GM12875 (cell line): ENCODE results near the gene GRIK5.

Source experiments
- H3K4me3 ChIP-seq: one replicate; pipeline ENCODE4 v1.5.1; 2011; ENCODE audit warnings: low read depth, low read length, control low read depth
- TF ChIP-seq, protein P1 (sequence below): IDR thresholded peaks from 2 replicates; pipeline ENCODE4 v1.5.1; 2011; ENCODE audit warnings: low read depth, mild to moderate bottlenecking, control low read depth, inconsistent platforms, low read length, moderate library complexity, borderline replicate concordance; ENCODE audit not compliant: insufficient read depth

GRIK5 gene

DNA sequence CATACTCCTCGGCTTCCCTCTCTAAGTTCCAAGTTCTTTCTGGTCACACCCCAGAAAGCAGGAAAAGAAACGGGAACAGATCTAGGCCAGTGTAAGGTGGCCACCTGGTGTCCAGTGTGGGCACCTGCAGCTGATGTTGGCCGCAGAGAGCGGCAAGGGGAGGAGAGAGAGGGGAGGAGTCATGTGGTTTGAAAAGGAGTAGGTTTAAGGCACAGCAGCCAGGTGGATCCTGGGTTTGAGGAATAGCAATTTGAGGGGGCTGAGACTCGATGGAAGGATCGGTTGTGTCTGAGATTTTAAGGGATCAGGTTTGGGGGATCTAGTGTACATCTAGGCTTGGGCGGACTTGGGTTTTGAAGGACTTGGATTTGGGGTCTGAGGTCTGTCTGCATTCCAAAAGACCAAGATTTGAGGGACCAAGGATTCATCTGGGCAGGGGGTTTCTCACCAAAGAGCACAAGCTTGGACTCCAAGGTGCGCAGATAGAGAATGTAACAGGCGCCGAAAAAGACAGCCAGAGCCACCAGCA lies 112.1 kb downstream of the GRIK5 start:
- TF ChIP-seq, protein P1, sequence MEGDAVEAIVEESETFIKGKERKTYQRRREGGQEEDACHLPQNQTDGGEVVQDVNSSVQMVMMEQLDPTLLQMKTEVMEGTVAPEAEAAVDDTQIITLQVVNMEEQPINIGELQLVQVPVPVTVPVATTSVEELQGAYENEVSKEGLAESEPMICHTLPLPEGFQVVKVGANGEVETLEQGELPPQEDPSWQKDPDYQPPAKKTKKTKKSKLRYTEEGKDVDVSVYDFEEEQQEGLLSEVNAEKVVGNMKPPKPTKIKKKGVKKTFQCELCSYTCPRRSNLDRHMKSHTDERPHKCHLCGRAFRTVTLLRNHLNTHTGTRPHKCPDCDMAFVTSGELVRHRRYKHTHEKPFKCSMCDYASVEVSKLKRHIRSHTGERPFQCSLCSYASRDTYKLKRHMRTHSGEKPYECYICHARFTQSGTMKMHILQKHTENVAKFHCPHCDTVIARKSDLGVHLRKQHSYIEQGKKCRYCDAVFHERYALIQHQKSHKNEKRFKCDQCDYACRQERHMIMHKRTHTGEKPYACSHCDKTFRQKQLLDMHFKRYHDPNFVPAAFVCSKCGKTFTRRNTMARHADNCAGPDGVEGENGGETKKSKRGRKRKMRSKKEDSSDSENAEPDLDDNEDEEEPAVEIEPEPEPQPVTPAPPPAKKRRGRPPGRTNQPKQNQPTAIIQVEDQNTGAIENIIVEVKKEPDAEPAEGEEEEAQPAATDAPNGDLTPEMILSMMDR: peak; percentile 81

DNA sequence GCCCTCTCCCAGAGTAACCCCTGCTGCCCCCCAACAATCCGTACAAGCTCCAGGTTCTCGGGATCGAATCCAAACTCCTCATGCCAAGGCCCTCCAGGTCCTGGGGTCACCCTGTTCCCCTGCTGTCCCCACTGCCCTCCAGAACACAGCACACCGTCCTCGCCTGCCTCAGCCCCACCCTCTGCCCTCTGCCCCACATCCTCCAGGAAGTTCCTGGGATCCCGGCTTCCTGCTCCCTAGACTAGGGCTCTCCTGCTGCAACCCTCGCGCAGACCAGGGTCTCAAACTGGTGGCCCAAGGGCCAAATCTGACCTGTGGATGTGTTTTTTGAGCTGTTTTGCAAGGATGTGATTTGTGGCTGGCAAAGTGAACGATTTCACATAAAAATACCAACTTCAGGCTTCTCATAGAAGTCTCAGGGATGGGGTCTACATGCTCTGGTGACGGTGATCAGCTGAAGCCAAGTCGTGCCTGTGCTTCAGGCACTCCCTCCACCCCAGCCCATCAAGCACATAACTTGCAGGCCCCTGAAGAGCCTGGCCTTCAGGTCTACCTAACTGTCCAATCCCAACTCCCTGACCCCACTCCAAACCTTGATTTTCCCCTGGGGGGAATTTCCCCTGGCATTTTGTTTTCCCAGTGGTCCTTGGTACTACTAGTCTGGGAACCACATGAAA lies 112.7 kb downstream of the GRIK5 start:
- TF ChIP-seq, protein P1: no peak
- H3K4me3 ChIP-seq: no peak overlapping the region

More for the DNA sequence above, 112.1 kb downstream of the GRIK5 start:
- H3K4me3 ChIP-seq: peak overlapping the region; percentile 74

DNA sequence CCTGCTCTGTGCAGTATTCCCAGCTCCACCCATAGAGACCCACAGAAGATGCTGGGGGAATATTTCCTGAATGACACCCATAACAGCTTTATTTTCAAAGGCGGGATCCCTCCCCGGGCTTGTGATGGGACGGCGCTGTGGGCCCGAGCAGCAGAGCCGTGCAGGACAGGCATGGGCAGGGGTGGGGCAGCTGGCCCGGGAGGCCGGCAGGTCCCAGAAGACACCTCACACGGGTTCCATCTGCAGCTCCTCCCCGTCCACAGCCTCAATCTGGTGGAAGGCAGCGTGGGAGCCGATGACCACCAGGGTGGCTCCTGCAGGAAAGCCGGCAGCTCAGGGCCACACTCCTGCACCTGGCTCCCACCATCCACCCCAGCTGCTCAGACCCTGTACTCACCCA lies 113.4 kb downstream of the GRIK5 start:
- H3K4me3 ChIP-seq: no peak overlapping the region
- TF ChIP-seq, protein P1: no peak

DNA sequence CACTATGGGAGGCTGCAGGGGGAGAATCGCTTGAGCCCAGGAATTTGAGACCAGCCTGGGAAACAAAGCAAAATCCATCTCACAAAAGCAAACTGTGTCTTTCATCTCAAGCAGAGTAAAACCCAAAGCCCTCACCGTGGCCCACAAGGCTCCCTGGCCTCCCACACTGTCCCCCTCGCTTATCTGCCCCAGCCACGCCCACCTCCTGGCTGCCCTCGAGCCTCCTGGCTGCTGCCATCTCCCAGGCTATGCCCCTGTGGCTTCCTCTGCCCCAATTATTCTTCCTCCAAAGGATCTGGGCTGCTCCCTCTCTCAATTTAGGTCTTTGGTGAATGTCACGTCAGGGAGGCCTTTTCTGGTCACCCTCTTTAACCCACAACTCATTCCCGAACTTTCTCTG lies 114.5 kb downstream of the GRIK5 start:
- TF ChIP-seq, protein P1: no peak
- no peak overlapping the region for H3K4me3 ChIP-seq

DNA sequence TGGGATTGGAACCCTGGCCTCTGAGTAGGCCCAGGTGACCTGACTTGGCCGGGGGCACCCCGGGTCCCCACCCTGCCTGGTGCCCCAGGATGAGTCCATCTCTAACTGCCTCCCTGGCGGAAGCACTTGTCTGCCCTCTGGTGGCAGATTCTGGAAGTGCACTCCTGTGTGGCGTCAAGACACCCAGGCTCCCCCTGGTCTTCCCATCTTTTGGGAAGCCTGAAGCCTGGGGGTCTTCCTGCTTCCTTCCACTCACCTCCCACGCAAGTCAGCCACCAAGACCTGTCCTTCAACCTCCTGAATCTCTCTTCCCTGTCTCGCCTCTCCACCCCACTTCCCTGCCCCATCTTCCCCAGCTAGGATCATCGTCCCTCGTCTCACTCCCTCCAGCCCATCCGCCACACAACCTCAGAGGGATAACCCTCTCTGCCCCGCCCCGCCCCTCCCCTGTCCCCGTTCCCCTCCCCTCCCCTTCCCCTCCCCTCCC lies 118.3 kb downstream of the GRIK5 start:
- no peak overlapping the region for H3K4me3 ChIP-seq
- TF ChIP-seq, protein P1: peak; percentile 99
